SK-N-SH treated with all-trans-retinoic acid at 6 μM for 48 hours (cell line): ENCODE data around the gene AVEN.

ENCODE experiments used
- ATAC-seq: fragments of 200-7000 bp; cut with Tn5 transposase; 3 replicates; pipeline ENCODE4 v1.9.1; 2020; ENCODE audit warnings: mild to moderate bottlenecking, moderate library complexity
- ARNTL ChIP-seq: fragments of 450-650 bp; formaldehyde crosslinking; IDR thresholded peaks from 2 replicates; pipeline ENCODE4 v1.5.0; 2020; ENCODE audit warnings: low read depth, mild to moderate bottlenecking, moderate library complexity, borderline replicate concordance
- BACH2 ChIP-seq: fragments of 250-450 bp; sonication (Bioruptor Pico); IDR thresholded peaks from 2 replicates; pipeline ENCODE4 v1.9.0; 2021; ENCODE audit warnings: mild to moderate bottlenecking, borderline replicate concordance
- CSDC2 ChIP-seq: fragments of 250-450 bp; sonication (Bioruptor Pico); IDR thresholded peaks from 2 replicates; pipeline ENCODE4 v1.5.0; 2020; ENCODE audit warnings: mild to moderate bottlenecking, moderate library complexity
- ESRRG ChIP-seq: fragments of 250-450 bp; sonication (Bioruptor Pico); IDR thresholded peaks from 2 replicates; pipeline ENCODE4 v1.6.1; 2021; ENCODE audit warnings: mild to moderate bottlenecking
- GLIS3 ChIP-seq: fragments of 250-450 bp; sonication (Bioruptor Pico); IDR thresholded peaks from 2 replicates; pipeline ENCODE4 v1.5.0; 2020; ENCODE audit warnings: mild to moderate bottlenecking, moderate library complexity
- ISL1 ChIP-seq: fragments of 250-450 bp; sonication (Bioruptor Pico); IDR thresholded peaks from 2 replicates; pipeline ENCODE4 v2.1.2; 2022; ENCODE audit warnings: mild to moderate bottlenecking, moderate library complexity
- OSR1 ChIP-seq: fragments of 250-450 bp; sonication (Bioruptor Pico); IDR thresholded peaks from 2 replicates; pipeline ENCODE4 v1.8.0; 2022; ENCODE audit warnings: moderate library complexity, mild to moderate bottlenecking, inconsistent platforms
- PPARA ChIP-seq: fragments of 250-450 bp; sonication (Bioruptor Pico); IDR thresholded peaks from 2 replicates; pipeline ENCODE4 v1.5.0; 2020; ENCODE audit warnings: mild to moderate bottlenecking, borderline replicate concordance
- RARB ChIP-seq: fragments of 250-450 bp; sonication (Bioruptor Pico); IDR thresholded peaks from 2 replicates; pipeline ENCODE4 v1.8.0; 2021; ENCODE audit warnings: mild to moderate bottlenecking, moderate library complexity
- SNAI2 ChIP-seq: fragments of 250-450 bp; sonication (Bioruptor Pico); IDR thresholded peaks from 2 replicates; pipeline ENCODE4 v1.5.0; 2020; ENCODE audit warnings: mild to moderate bottlenecking, moderate library complexity
- TOX ChIP-seq: fragments of 250-450 bp; sonication (Bioruptor Pico); IDR thresholded peaks from 2 replicates; pipeline ENCODE4 v1.8.0; 2021; ENCODE audit warnings: mild to moderate bottlenecking, moderate library complexity, borderline replicate concordance
- ZC3H10 ChIP-seq: fragments of 250-450 bp; sonication (Bioruptor Pico); IDR thresholded peaks from 2 replicates; pipeline ENCODE4 v1.5.1; 2021; ENCODE audit warnings: mild to moderate bottlenecking, moderate library complexity
- ZFP3 ChIP-seq: fragments of 250-450 bp; sonication (Bioruptor Pico); IDR thresholded peaks from 2 replicates; pipeline ENCODE4 v1.5.0; 2020; ENCODE audit warnings: mild to moderate bottlenecking, moderate library complexity
- ZFP30 ChIP-seq: fragments of 450-650 bp; formaldehyde crosslinking; IDR thresholded peaks from 2 replicates; pipeline ENCODE4 v1.5.0; 2022; ENCODE audit warnings: mild to moderate bottlenecking, moderate library complexity
- ZNF70 ChIP-seq: fragments of 450-650 bp; formaldehyde crosslinking; IDR thresholded peaks from 2 replicates; pipeline ENCODE4 v1.5.0; 2020; ENCODE audit warnings: mild to moderate bottlenecking, moderate library complexity
- ZNF8 ChIP-seq: fragments of 450-650 bp; formaldehyde crosslinking; IDR thresholded peaks from 2 replicates; pipeline ENCODE4 v1.5.0; 2020; ENCODE audit warnings: mild to moderate bottlenecking, moderate library complexity
- TF ChIP-seq, protein P1 (sequence below): fragments of 250-450 bp; sonication (Bioruptor Pico); IDR thresholded peaks from 2 replicates; pipeline ENCODE4 v1.8.0; 2020; ENCODE audit warnings: mild to moderate bottlenecking, moderate library complexity, borderline replicate concordance
- TF ChIP-seq, protein P2 (sequence below): fragments of 250-450 bp; sonication (Bioruptor Pico); IDR thresholded peaks from 2 replicates; pipeline ENCODE4 v1.5.1; 2021; ENCODE audit warnings: mild to moderate bottlenecking, moderate library complexity
- TF ChIP-seq, protein P3 (sequence below): fragments of 250-450 bp; sonication (Bioruptor Pico); IDR thresholded peaks from 2 replicates; pipeline ENCODE4 v1.5.1; 2020; ENCODE audit warnings: low read depth, mild to moderate bottlenecking, moderate library complexity
- TF ChIP-seq, protein P4 (sequence below): fragments of 250-450 bp; sonication (Bioruptor Pico); IDR thresholded peaks from 2 replicates; pipeline ENCODE4 v1.8.0; 2021; ENCODE audit warnings: low read depth, mild to moderate bottlenecking, moderate library complexity, borderline replicate concordance

The AVEN gene

DNA sequence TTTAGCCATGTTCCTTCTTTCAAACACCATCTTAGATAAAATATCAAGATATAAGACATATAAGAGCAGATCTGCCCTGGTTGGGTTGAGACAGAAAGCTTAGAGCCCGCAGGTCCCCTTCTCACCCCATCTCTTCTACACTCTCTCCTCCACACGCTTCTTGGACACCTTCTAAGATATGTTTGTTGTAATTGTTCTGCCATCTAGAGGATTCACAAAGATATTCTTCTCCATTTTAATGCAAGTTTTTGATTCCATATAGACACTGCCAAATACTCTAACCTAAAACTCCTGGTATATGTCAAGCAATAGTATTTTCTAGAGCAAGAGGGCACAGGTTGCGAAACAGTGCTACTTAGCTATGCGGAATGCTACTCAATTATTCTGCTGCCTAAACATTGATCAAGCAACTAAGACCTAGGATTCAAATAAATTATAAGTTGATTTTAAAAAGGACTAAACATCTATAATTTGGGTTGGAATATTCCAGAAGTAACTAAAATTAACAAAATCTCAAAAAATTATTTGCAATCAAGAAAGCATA lies 63.9 kb downstream of the AVEN start:
- TF ChIP-seq PPARA (CRISPR knock-in tag), result no peak
- 0 out of 2 replicates have a peak, but pooled peaks have one; percentile 41 for TF ChIP-seq ZNF70
- TF ChIP-seq, protein P1, sequence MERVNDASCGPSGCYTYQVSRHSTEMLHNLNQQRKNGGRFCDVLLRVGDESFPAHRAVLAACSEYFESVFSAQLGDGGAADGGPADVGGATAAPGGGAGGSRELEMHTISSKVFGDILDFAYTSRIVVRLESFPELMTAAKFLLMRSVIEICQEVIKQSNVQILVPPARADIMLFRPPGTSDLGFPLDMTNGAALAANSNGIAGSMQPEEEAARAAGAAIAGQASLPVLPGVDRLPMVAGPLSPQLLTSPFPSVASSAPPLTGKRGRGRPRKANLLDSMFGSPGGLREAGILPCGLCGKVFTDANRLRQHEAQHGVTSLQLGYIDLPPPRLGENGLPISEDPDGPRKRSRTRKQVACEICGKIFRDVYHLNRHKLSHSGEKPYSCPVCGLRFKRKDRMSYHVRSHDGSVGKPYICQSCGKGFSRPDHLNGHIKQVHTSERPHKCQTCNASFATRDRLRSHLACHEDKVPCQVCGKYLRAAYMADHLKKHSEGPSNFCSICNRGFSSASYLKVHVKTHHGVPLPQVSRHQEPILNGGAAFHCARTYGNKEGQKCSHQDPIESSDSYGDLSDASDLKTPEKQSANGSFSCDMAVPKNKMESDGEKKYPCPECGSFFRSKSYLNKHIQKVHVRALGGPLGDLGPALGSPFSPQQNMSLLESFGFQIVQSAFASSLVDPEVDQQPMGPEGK, result no peak
- ATAC-seq, result peak; percentile 54

DNA sequence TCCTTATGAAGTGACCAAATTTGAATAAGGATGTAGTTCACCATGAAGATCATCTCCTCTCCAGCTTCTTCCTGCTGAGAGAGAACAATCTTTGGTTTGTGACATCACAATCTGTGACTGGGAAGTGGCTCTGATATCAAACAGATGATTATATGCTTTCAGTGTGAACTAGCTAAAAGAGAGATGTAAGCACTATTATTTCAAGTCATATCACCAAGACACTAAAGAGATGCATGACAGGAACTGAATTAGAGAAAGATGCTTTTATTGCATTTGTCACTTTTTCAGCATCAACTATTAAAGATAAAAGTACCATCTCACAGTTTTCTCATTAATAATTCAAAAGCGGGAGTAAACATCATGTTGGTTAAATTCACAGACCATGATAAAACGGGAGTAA lies 67.2 kb downstream of the AVEN start:
- no peak for ATAC-seq
- TF ChIP-seq GLIS3 (no peak), ESRRG (CRISPR knock-in tag) (no peak), ZFP3 (CRISPR knock-in tag) (no peak), ISL1 (CRISPR knock-in tag) (no peak), TOX (CRISPR knock-in tag) (no peak), SNAI2 (CRISPR knock-in tag) (no peak), ZC3H10 (no peak), ZNF70 (no peak), BACH2 (CRISPR knock-in tag) (no peak), RARB (CRISPR knock-in tag) (no peak), OSR1 (CRISPR knock-in tag) (no peak)
- TF ChIP-seq, protein P1, result no peak
- TF ChIP-seq, protein P2, sequence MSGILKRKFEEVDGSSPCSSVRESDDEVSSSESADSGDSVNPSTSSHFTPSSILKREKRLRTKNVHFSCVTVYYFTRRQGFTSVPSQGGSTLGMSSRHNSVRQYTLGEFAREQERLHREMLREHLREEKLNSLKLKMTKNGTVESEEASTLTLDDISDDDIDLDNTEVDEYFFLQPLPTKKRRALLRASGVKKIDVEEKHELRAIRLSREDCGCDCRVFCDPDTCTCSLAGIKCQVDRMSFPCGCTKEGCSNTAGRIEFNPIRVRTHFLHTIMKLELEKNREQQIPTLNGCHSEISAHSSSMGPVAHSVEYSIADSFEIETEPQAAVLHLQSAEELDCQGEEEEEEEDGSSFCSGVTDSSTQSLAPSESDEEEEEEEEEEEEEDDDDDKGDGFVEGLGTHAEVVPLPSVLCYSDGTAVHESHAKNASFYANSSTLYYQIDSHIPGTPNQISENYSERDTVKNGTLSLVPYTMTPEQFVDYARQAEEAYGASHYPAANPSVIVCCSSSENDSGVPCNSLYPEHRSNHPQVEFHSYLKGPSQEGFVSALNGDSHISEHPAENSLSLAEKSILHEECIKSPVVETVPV (CRISPR knock-in tag), result no peak

DNA sequence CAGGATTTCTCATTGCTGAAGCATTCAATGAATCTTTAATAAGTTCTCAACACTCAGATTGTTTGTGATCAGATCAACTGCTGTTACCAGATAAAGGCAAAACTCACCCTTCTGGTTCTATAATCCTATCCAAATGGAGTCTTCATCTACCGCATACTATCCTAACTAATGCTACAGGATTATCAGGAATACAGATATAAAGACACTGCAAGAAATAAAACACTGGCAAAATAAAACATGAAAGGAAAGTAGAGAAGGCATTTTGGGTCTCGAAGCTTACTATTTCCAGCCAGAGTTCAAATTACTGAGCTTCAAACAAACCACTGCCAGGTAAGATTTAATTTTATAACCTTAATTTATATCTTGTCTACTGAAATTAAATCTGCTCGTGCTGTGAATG lies 70.2 kb downstream of the AVEN start:
- ATAC-seq, result no peak
- TF ChIP-seq ARNTL (CRISPR knock-in tag) (no peak), ESRRG (CRISPR knock-in tag) (no peak), ISL1 (CRISPR knock-in tag) (no peak), BACH2 (CRISPR knock-in tag) (no peak), RARB (CRISPR knock-in tag) (no peak), SNAI2 (CRISPR knock-in tag) (no peak)
- TF ChIP-seq, protein P1, result no peak
- TF ChIP-seq, protein P2 (CRISPR knock-in tag), result no peak

DNA sequence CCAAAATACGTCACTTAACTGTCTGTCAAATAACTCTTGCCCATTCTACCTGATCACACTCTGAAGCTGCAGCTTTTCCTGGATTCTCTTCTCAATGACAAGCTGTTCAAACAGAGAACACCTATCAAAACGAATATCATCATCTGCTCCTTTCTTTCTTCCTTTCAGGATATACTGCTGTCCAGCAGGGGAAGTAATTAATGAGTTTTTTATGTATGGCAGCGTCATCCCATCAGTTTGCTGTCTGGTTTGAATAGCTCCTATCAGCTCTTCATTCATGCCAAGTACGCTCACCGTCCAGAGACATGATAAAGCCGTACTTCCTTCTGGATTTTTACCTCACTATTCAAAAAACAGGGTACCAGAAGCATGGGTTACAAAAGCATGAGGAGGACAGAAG lies 70.8 kb downstream of the AVEN start, which contains the start of gene CHRM5:
TSS of gene CHRM5 (plus strand) at position 274 of the 400 bp plus-strand sequence. CDS start 94,221 bp downstream, outside the sequence.
- no peak for ATAC-seq
- TF ChIP-seq TOX (CRISPR knock-in tag) (no peak), ZFP30 (no peak), ISL1 (CRISPR knock-in tag) (no peak; the same call in 1 of the 2 replicates), ZFP3 (CRISPR knock-in tag) (no peak), ZNF8 (no peak), SNAI2 (CRISPR knock-in tag) (no peak), ZNF70 (no peak), CSDC2 (CRISPR knock-in tag) (no peak), OSR1 (CRISPR knock-in tag) (no peak)
- TF ChIP-seq, protein P3, sequence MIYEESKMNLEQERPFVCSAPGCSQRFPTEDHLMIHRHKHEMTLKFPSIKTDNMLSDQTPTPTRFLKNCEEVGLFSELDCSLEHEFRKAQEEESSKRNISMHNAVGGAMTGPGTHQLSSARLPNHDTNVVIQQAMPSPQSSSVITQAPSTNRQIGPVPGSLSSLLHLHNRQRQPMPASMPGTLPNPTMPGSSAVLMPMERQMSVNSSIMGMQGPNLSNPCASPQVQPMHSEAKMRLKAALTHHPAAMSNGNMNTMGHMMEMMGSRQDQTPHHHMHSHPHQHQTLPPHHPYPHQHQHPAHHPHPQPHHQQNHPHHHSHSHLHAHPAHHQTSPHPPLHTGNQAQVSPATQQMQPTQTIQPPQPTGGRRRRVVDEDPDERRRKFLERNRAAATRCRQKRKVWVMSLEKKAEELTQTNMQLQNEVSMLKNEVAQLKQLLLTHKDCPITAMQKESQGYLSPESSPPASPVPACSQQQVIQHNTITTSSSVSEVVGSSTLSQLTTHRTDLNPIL, result no peak
- TF ChIP-seq, protein P4, sequence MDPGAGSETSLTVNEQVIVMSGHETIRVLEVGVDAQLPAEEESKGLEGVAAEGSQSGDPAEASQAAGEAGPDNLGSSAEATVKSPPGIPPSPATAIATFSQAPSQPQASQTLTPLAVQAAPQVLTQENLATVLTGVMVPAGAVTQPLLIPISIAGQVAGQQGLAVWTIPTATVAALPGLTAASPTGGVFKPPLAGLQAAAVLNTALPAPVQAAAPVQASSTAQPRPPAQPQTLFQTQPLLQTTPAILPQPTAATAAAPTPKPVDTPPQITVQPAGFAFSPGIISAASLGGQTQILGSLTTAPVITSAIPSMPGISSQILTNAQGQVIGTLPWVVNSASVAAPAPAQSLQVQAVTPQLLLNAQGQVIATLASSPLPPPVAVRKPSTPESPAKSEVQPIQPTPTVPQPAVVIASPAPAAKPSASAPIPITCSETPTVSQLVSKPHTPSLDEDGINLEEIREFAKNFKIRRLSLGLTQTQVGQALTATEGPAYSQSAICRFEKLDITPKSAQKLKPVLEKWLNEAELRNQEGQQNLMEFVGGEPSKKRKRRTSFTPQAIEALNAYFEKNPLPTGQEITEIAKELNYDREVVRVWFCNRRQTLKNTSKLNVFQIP (CRISPR knock-in tag), result no peak
- TF ChIP-seq, protein P1, result no peak
